GM21390 (cell line): ENCODE data around the gene ZZZ3.
"Not testable (repeated sequence)": the region's sequence is repeated elsewhere in the genome, so short reads cannot be mapped to it uniquely, and the experiment has no call there.

ENCODE experiments used
- ATAC-seq: cut with Tn5 transposase; IDR thresholded peaks from one replicate; pipeline ENCODE4 v1.9.1; 2021; ENCODE audit not compliant: unreplicated experiment

Gene ZZZ3

DNA sequence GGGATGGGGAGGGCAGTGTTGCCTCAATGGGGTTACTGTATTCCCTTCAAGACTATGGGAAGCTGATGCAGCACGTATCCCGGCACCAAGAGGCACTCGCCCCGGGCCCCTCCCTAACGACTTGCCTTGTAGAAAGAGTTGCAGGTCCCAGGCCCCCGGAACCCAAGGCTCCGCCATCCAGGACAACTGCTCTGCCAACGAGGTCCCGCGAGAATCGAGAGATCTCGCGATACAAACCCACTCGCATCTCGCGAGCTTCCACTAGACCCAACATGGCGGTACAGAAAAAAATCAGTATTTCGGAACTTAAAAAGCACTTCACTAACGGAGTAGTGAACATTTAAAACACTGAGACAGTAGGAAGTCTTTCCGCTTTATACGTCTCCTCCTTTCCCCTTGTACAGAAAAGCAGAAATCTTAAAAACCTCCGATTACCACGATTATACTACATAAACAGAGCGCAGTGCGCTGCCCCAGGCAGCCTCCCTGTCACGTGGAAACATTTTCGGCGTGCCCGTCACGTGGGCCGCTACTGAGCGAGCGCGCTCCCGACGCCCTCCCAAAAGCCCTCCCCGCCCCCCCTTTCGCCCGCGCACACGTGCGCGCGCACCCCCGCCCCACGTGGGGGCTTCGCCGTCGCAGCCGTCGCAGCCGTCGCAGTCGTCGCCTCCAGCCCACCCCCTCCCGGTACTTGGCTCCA, at the start of gene ZZZ3:
ZZZ3 (minus strand) TSS at position 199 of the 700 bp plus-strand sequence. CDS start 49,304 bp downstream, outside the sequence.
- peak; percentile 75 for ATAC-seq

DNA sequence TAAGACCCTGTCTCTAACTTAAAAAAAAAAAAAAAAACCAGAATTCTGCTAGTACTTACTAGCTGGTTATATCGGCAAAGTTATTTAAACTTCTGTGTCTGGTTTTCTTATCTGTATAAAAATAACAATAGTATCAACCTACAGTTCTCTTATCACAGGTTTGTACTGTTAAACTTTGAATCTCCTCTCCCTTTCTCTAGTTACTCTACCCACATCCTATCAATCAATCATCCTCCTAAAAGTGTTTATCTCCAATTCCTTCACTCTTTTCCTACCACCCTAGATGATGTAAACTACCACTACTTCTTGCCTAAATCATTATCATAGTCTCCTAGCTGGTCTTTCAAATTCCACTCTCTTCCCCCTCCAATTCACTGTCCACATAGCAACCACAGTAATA, 49.6 kb upstream of the ZZZ3 start:
- ATAC-seq: no peak

DNA sequence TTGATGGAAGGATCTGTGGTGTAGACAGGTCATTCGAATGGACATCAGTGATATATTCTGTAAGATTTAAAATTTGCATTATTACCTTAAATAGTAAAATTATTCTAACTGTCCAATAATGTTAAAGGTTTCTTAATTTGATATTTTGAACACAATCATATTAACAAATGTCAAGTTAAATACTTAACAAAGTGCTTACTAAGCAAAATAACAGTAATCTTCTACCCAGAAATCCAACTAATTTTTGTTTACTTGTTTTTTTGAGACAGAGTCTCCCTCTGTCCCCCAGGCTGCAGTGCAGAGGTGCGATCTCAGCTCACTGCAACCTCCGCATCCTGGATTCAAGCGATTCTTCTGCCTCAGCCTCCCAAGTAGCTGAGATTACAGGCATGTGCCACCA, 43.2 kb upstream of the ZZZ3 start:
- ATAC-seq: no peak

DNA sequence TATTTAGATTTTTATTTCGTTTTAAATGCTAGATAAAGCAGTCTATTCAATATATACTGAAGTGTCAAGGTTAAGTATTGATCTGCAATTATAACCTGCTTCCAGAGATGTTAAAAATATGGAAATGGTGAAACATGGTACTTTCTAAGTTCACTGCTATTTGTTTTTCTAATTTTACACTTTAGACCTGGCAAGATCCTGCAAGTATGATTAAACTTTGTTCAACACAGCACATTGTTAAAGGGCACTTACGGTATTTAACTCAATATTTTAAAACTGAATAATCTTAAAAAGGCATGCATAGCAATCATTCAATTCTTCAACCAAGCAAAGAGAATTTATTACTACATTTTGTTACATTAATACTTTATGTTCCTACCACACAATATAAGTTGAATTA, 35.7 kb upstream of the ZZZ3 start:
- no peak for ATAC-seq

DNA sequence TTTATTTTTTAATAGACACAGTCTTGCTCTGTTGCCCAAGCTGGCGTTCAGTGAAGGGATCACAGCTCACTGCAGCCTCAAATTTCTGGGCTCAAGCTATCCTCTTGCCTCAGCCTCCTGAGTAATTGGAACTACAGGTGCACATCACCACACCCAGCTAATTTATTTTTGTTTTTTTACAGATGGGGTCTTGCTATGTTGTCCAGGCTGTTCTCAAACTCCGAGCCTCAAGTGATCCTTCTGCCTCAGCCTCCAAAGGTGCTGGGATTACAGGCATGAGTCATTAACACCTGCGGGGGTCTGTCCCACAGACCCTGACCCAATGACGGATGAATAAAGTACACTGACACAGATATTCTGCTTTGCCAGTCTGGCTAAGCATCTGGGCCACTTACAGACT, 33.6 kb upstream of the ZZZ3 start:
- ATAC-seq: no peak

DNA sequence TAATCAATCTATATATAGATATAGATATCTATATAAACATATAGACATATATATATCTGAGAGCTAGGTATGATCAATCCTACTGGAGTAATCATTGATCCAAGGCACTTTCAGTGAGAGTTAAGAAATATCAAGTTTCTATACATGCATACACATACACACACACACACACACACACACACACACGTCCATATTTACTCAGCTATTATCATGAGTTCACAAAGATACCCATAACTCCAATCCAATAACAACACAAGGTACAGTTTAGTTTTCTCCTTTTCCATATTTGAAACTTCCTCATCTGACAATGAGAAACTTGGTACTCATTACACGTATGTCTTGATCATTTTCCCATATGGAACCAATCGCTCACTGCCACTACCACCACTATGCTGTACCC, 27.3 kb upstream of the ZZZ3 start:
- ATAC-seq: no peak

DNA sequence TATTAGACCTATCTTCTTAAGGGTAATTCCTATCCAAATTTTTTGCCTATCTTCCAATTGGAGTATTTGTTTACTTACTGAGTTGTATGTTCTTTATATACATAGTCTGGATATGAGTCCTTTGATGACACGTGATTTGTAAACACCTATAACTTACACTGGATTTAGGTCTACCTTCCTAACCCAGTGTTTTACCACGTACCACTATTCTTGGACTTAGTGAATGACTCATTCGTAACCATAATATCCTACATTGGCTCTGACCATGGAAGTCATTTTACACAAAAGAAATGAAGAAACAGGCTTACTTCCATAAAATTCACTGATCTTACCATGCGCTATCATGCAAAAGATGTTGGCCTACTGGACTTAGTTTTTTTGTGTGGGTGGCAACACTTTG, 23.9 kb upstream of the ZZZ3 start:
- no peak for ATAC-seq

DNA sequence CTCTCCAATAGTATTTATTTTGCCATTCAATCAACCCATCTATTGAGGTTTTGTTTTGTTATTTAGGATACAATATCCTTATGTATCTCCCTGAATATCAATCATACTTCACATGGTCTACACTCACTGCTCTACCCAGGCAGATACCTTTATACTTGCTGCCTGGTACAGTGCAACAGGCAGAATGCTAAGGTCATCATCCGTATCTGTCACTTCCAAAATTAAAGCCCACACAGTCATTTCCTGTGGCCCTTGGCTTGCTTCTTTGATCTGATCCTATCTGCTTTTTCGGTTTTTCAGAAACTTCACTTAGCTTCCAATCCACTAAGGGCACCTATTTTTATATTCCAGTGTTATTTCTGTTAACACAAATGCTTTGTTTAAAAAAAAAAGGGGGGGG, 22.3 kb upstream of the ZZZ3 start:
- ATAC-seq: no peak

DNA sequence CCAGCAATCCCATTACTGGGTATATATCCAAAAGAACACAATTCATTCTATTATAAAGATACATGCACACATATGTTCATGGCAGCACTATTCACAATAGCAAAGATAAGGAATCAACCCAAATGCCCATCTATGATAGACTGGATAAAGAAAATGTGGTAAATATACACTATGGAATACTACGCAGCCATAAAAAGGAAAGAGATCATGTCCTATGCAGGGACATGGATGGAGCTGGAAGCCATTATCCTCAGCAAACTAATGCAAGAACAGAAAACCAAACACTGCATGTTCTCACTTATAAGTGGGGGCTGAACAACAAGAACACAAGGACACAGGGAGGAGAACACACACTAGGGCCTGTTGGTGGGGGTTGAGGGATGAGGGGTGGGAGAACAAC, 17.2 kb upstream of the ZZZ3 start:
- ATAC-seq: not testable (repeated sequence)

DNA sequence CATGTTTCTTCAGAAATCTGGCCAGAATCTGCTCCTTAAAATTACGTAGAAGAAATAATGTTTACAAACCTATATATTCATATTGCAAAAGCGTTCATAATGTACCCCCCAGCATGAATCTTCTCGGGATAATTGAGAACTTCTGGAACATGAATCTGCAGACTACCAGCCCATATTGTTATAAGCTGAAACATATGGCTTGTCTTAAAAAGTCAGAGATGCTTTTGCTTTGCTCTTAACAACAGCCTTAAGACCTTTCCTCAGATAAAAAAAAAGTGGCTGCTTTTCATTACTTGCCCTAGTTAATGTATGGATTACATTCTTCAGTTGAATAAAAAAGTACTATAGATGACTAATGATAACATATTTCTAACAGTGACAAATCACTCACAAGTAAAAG, 15.0 kb upstream of the ZZZ3 start:
- ATAC-seq: no peak

DNA sequence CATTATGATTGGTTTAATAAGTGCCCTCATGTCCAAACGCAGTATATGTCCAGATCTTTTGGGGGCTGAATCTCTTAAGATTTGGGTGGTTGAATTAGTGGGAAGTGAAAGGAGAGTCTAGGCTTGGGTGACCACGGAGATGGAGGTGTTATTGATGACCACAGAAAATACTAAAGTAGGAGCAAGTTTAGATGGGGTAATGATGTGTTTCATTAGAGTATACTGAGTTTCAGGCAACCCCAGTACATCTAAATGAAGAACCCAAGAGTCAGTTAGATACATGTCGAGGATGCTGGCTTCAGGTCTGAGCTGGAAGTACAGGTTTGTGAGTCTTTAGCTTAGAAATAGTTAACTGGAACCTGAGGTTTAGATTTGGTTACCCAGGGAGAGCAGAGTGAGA, 6.5 kb upstream of the ZZZ3 start:
- peak; percentile 65 for ATAC-seq

DNA sequence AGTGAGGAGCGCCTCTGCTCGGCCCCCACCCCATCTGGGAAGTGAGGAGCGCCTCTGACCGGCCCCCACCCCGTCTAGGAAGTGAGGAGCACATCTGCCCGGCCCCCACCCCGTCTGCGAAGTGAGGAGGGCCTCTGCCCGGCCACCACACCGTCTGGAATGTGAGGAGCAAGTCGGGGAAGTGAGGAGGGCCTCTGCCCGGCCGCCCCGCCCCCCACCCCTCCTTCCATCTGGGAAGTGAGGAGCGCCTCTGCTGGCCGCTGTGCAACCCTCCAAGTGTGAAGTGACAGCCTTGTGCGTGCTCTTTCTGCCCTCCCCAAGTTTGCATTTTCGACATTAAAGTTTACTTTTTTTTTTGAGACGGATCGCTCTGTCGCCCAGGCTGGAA, 5.1 kb upstream of the ZZZ3 start:
- no peak for ATAC-seq

DNA sequence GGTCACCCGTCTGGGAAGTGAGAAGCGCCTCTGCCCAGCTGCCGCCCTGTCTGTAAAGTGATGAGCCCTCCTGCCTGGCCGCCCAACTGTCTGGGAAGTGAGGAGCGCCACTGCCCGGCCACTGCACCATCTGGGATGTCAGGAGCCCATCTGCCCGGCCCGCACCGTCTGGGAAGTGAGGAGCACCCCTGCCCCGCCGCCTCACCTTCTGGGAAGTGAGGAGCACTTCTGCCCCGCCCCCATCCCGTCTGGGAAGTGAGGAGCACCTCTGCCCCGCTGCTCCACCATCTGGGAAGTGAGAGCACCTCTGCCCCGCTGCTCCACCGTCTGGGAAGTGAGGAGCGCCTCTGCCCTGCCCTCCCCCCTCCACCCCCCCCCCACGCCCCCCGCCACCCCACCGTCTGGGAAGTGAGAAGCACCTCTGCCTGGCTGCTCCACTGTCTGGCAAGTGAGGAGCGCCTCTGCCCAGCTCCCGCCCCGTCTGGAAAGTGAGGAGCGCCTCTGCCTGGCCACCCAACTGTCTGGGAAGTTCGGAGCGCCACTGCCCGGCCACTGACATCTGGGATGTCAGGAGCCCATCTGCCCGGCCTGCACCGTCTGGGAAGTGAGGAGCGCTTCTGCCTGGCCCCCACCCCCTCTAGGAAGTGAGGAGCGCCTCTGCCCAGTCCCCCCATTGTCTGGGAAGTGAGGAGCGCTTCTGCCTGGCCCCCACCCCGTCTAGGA, 4.5 kb upstream of the ZZZ3 start:
- no peak for ATAC-seq

DNA sequence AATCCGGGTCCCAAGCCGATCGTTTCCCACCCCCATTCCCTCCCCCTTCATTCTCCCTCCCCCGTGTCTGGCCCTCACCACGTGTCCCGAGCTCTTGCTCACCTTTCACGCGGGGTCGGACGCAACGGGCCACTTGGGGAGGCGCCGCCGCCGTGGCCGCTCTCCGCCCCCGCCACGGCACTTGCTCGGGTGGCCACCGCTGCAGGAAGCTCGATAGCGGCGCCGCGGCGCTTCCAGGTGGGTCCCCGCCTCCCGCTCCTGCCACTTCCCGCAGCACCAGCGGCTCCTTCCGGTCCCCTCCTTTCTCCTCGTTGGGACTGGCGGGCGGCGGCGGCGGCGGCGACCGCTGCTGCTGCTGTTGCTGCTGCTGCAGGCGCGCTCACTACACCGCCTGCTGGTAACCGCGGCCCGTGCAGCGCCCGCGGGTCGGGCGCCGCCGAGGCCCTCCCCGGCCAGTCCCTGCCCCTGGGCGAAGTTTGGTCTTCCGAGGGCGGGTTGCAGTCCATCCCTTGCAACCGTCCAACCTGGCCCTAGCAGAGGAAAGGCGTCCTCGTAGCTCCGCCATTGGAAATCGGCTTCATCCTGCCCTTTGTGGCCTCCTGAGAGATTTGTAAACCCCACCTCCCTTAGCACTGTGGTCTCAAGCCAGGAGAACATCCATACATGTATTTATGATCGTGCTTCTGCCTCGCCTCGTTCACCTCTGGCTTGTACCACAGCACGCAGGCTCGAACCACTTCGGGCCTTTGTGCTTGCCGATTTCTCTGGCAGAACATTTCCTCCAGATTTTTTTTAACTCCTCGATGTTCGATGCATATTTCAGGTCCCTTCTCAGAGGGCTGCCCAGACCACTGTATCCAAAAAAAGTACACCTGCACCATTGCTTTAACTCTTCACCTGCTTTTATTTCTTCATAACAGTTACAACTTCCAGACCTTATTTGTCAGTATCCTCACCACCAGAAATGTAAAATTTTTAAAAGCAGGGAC, 996 bp upstream of the ZZZ3 start:
- peak; percentile 73 for ATAC-seq

DNA sequence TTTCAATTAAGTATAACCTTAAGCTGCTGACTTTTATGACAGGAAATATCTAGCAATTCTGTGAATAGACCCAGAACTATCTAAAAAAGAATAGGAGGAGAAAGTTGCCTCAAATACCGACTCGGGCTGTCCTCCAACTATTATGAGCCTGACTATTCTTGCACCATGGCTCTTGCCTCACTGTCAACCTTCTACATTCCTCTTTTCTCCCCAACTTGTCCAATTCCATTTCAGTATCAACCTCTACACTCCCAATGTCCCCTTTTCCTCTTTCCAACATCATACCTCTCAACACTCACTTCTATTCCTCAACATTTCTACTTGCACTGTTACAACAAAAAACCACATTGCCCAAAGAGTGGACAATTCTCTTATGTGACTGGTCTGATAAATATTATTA, 2.3 kb downstream of the ZZZ3 start:
- no peak for ATAC-seq

DNA sequence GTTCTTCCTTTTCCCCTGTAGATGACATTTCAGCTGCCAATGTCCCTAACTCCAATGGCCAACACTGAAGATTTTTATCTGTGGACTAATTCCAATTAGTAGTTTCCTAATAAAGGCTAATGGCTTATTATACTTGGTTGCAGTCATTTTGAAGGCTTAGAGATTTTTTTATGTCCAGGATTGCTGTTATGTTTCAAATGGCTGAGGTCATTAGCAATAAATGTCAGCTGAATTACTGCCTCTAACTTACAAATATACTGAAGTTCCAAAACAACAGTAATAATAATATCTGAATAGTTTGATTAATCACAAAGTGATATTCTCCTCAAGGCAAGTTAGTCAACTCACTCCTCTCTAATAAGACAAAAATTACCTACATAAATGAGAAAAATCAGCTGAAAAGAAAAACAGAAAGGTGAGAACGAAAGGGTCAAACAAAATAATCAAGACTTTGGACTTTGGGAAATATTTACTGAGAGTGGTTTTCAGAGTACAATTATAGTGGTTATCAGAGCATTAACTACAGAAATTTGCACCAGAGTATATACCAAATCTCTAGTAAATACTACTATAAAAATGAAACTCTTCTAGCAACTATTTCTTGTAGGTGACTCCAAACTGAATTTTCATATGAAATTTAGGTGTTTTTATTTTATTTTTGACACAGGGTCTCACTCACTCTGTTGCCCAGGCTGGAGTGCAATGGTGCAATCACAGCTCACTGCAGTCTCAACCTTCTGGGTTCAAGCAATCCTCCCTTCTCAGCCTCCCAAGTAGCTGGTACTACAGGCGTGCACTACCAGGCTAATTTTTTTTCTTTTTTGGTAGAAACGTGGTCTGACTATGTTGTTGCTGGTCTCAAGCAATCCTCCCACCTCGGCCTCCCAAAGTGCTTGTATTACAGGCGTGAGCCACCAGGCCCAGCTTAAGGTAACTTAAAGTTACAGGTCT, 3.5 kb downstream of the ZZZ3 start:
- no peak for ATAC-seq

DNA sequence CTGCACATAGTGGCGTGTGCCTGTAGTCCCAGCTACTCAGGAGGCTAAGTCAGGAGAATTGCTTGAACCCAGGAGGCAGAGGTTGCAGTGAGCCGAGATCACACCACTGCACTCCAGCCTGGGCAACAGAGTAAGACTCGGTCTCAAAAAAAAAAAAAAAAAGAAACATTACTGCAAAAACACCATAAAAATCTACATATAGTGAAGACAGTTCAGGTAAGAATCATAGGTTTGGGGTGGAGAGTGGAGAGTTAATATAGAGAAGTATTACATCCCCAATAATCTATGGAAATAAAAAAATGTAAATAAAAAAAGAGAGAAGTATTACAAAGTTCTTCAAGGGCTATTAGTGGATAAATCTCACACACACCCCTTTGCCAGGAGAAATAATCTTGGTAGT, 7.7 kb downstream of the ZZZ3 start:
- ATAC-seq: not testable (repeated sequence)

DNA sequence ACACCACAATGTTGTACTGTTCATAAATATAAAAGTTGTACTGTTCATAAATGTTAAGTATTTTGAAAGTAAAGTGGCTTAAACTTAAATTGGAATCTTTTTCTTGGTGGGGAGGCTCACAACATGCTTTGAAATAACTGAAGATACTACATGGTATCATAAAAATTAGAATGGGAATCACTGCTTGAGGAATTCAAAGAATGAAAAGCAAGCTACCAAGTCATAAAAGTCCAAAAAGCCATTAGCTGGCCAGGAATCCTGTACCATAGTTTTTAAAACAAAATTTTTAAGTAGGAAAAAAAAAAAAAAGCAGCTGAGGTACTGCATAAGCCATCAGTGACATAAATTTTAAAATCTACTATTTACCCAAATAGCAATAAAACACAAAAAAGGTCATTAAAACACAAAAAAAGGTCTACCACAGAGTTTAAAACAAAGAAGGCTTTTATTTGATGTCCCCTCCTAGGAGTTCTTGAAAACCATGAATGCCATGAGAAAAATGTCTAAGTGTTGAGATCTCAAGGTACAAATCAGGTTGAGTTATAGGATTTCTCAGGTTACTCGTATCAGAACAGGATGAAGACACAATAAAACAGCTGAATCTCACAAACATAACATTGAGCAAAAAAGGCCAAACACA, 8.6 kb downstream of the ZZZ3 start:
- ATAC-seq: no peak

DNA sequence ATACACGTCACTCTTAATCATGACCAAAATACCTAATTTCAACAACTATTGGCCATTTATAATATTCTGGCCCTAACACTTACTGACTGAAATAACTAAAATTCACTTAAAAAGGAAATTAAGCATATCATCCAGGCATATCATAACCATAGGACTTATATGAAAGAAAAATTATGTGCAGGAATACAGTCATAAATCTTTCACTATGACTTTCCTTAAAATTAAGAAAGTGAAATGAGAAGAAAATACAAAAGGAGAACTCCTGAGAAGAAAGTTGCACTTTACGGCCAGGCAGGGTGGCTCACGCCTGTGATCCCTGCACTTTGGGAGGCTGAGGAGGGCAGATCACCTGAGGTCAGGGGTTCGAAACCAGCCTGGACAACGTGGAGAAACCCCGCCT, 9.4 kb downstream of the ZZZ3 start:
- no peak for ATAC-seq

DNA sequence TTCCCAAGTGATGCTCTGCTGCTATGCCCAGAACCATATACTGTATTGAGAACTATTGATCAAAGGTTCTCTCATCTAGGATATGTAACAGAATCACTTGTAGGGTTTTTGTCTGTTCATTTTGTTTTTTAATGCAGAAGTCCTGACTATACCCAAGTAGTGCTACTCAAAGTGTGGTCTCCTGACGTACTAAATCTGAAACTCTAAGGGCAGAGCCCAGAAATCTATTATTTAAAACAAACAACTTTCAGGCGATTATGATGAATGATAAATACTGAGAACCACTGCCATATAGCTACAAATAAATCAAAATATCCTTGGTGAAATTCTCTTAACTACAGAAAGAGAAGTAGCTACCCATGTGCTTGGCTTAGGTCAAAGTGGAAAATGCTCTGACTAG, 10.1 kb downstream of the ZZZ3 start:
- peak; percentile 44 for ATAC-seq
